Mesenchymal stem cell (in vitro differentiated cells and primary cell): ENCODE data around the gene ACKR2.

Experiments
- DNase-seq: peaks from one replicate; pipeline ENCODE4 v3.0.0-alpha.2; 2013
- H2AFZ ChIP-seq: one replicate; pipeline ENCODE4 v1.6.1; 2013; ENCODE audit warnings: low read depth, mild to moderate bottlenecking, control low read depth, inconsistent platforms, low read length, moderate library complexity
- H2AK5ac ChIP-seq: 2 replicates; pipeline ENCODE4 v1.6.1; 2013; ENCODE audit warnings: low read length, moderate library complexity, mild to moderate bottlenecking, inconsistent platforms; ENCODE audit not compliant: severe bottlenecking
- H2BK120ac ChIP-seq: one replicate; pipeline ENCODE4 v1.6.1; 2013; ENCODE audit warnings: low read depth, mild to moderate bottlenecking, inconsistent platforms, low read length, moderate library complexity
- H2BK12ac ChIP-seq, 2 experiments: one replicate each; pipeline ENCODE4 v1.6.1; 2013; ENCODE audit warnings: inconsistent platforms in 2 of 2, low read length in 2 of 2, mild to moderate bottlenecking in 2 of 2, moderate library complexity in 2 of 2, control low read depth in 1 of 2
- H2BK15ac ChIP-seq: one replicate; pipeline ENCODE4 v1.6.1; 2013; ENCODE audit warnings: mild to moderate bottlenecking, low read depth, inconsistent platforms; ENCODE audit not compliant: poor library complexity, severe bottlenecking
- H2BK5ac ChIP-seq: 2 replicates; pipeline ENCODE4 v1.6.1; 2013; ENCODE audit warnings: low read depth, mild to moderate bottlenecking, low read length, control low read depth, inconsistent platforms; ENCODE audit not compliant: poor library complexity, severe bottlenecking
- H3K14ac ChIP-seq, 2 experiments: one replicate each; pipeline ENCODE4 v1.6.1; 2013; ENCODE audit warnings: inconsistent platforms in 2 of 2, low read length in 2 of 2, control low read depth in 1 of 2, mild to moderate bottlenecking in 1 of 2, moderate library complexity in 1 of 2
- H3K18ac ChIP-seq, 2 experiments: one replicate each; pipeline ENCODE4 v1.6.1; 2013; ENCODE audit warnings: inconsistent platforms in 2 of 2, low read length in 2 of 2, control low read depth in 1 of 2, low read depth in 1 of 2, mild to moderate bottlenecking in 1 of 2
- H3K23ac ChIP-seq, 2 experiments: one replicate each; pipeline ENCODE4 v1.6.1; 2013; ENCODE audit warnings: inconsistent platforms in 2 of 2, low read length in 2 of 2, mild to moderate bottlenecking in 2 of 2, moderate library complexity in 2 of 2, control low read depth in 1 of 2
- H3K27ac ChIP-seq: 2 replicates; pipeline ENCODE4 v1.5.1; 2013; ENCODE audit warnings: mild to moderate bottlenecking, moderate library complexity, low read length, control low read depth, inconsistent platforms; ENCODE audit not compliant: poor library complexity, severe bottlenecking
- H3K27me3 ChIP-seq, 2 experiments: 2 replicates each; pipeline versions ENCODE4 v1.6.1 to v1.7.0; 2013; ENCODE audit warnings: low read length in 2 of 2, mild to moderate bottlenecking in 2 of 2, moderate library complexity in 2 of 2, control low read depth in 1 of 2, inconsistent platforms in 1 of 2; ENCODE audit not compliant: control insufficient read depth in 1 of 2, insufficient read depth in 1 of 2
- H3K36me3 ChIP-seq, 2 experiments: 2 replicates each; pipeline versions ENCODE4 v1.6.1 to v1.7.0; 2013; ENCODE audit warnings: low read length in 2 of 2, control low read depth in 1 of 2, inconsistent platforms in 1 of 2, low read depth in 1 of 2, mild to moderate bottlenecking in 1 of 2; ENCODE audit not compliant: insufficient read depth in 2 of 2, control insufficient read depth in 1 of 2
- H3K4ac ChIP-seq, 2 experiments: one replicate each; pipeline ENCODE4 v1.6.1; 2013; ENCODE audit warnings: inconsistent platforms in 2 of 2, low read length in 2 of 2, mild to moderate bottlenecking in 2 of 2, moderate library complexity in 2 of 2, control low read depth in 1 of 2, low read depth in 1 of 2
- H3K4me1 ChIP-seq: 2 replicates; pipeline ENCODE4 v1.6.1; 2013; ENCODE audit warnings: low read depth, low read length, control low read depth; ENCODE audit not compliant: control insufficient read depth, insufficient read depth
- H3K4me2 ChIP-seq: 2 replicates; pipeline ENCODE4 v1.6.1; 2013; ENCODE audit warnings: low read length, mild to moderate bottlenecking, inconsistent platforms; ENCODE audit not compliant: poor library complexity, severe bottlenecking
- H3K4me3 ChIP-seq, 2 experiments: 2 replicates each; pipeline versions ENCODE4 v1.5.1 to v1.7.0; 2013; ENCODE audit warnings: low read length in 2 of 2, mild to moderate bottlenecking in 2 of 2, control low read depth in 1 of 2, low read depth in 1 of 2; ENCODE audit not compliant: insufficient read depth in 1 of 2
- H3K79me1 ChIP-seq: replicated peaks from 2 replicates; pipeline ENCODE4 v1.6.1; 2013; ENCODE audit warnings: mild to moderate bottlenecking, control low read depth, low read length, inconsistent platforms; ENCODE audit not compliant: poor library complexity, severe bottlenecking
- H3K9ac ChIP-seq: 2 replicates; pipeline ENCODE4 v1.7.0; 2013; ENCODE audit warnings: mild to moderate bottlenecking, low read length, moderate library complexity
- H3K9me3 ChIP-seq: 2 replicates; pipeline ENCODE4 v1.7.0; 2013; ENCODE audit warnings: mild to moderate bottlenecking, low read length; ENCODE audit not compliant: control insufficient read depth
- H4K8ac ChIP-seq: one replicate; pipeline ENCODE4 v1.6.1; 2013; ENCODE audit warnings: inconsistent platforms, mild to moderate bottlenecking, low read length, moderate library complexity
- H4K91ac ChIP-seq: one replicate; pipeline ENCODE4 v1.6.1; 2013; ENCODE audit warnings: mild to moderate bottlenecking, low read length, inconsistent platforms
- WGBS: methylation state at CpG from one replicate; pipeline ENCODE4 v1.1.7; 2013; ENCODE audit warnings: mixed read lengths; 5-methylcytosine and 5-hydroxymethylcytosine counted together

The ACKR2 gene

DNA sequence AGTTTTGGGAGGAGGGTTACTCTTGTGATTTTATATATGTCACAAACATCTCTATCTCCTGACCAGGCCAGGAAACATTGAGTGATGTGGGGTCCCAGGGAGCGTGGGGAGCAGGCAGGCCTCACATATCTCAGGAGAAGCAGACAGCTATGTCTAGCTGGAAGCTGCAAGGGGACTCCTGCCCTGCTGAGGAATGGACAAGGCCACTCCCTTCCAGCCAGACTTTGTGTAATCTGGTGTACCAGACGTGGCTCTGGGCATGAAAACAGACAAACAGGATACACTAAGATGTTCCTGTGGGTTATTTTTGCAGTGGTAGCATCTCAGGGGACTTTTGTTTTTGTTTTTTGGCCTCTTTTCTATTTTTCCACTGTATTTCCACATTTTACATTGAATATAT is 43.2 kb downstream of the ACKR2 start:
- Histone ChIP-seq H2BK15ac (no peak overlapping the region), H2BK120ac (no peak overlapping the region), H3K36me3 (no peaks in the 10 kb centered on the region), H2BK5ac (no peak overlapping the region), H3K23ac (no peak overlapping the region), H3K79me1 (no peaks in the 10 kb centered on the region), H4K91ac (no peak overlapping the region), H3K27ac (no peak overlapping the region), H3K4me2 (no peak overlapping the region), H2AFZ (no peak overlapping the region), H3K9me3 (no peaks in the 10 kb centered on the region), H3K27me3 (peaks cover 14 to 30% of the 10 kb centered on the region in 2 experiments), H3K4ac (no peak overlapping the region), H3K9ac (no peak overlapping the region), H2BK12ac (no peak overlapping the region), H4K8ac (no peak overlapping the region), H3K4me3 (no peak overlapping the region), H2AK5ac (no peak overlapping the region), H3K14ac (no peak overlapping the region), H3K4me1 (no peaks in the 10 kb centered on the region), H3K18ac (no peak overlapping the region)
- DNase-seq: no peak
- WGBS: 70% methylated on average over 1 of the region's 2 CpGs

- H2BK12ac ChIP-seq: no peak overlapping the region
- no peaks in the 10 kb centered on the region for H3K79me1 ChIP-seq
- no peak for DNase-seq
- H2AFZ ChIP-seq: no peak overlapping the region
- no peak overlapping the region for H3K18ac ChIP-seq
- H4K8ac ChIP-seq: no peak overlapping the region
- H3K27me3 ChIP-seq: peaks cover 14 to 30% of the 10 kb centered on the region in 2 experiments
- H3K9ac ChIP-seq: no peak overlapping the region
- no peaks in the 10 kb centered on the region for H3K36me3 ChIP-seq
- H4K91ac ChIP-seq: no peak overlapping the region
- no peak overlapping the region for H3K4ac ChIP-seq
- H3K27ac ChIP-seq: no peak overlapping the region
- no peak overlapping the region for H3K14ac ChIP-seq
- H2BK5ac ChIP-seq: no peak overlapping the region
- no peak overlapping the region for H2BK120ac ChIP-seq
- H3K4me3 ChIP-seq: no peak overlapping the region
- no peaks in the 10 kb centered on the region for H3K4me1 ChIP-seq
- WGBS: 59% methylated on average over 1 of the region's 1 CpG
- H3K4me2 ChIP-seq: no peak overlapping the region
- no peak overlapping the region for H3K23ac ChIP-seq
- H3K9me3 ChIP-seq: no peaks in the 10 kb centered on the region
- no peak overlapping the region for H2BK15ac ChIP-seq
- H2AK5ac ChIP-seq: no peak overlapping the region
These were observed 43.8 kb downstream of the ACKR2 start for GRCh38 chr3:42853056-42853455.

DNA sequence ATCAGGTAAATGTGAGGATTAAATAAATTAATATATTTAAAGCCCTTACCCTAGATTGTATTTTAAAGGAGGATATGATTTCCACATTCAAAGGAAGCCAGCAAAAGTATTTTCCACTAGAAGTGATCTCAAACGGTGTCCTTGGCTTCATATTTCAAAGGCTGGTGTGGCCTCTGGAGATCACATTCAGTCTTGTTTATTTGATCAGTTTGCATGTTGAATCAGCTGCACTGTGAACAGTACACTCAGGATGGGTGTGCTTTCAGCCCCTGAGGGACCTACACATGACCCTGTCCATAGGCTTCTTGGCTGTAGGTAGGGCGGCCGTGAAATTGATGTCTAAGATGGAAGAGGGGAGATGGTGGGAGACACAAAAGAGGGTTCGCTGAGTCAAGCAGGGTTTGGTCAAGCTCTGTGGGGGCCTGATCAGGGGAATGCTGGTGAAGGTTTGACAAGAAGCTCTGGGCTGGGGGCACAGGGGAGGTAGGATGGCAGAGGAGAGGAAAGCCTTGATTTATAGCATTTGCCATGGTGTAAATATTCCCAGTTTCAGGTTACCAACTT is 44.6 kb downstream of the ACKR2 start:
- no peak overlapping the region for H3K4me3 ChIP-seq
- no peaks in the 10 kb centered on the region for H3K4me1 ChIP-seq
- no peak overlapping the region for H3K14ac ChIP-seq
- H4K8ac ChIP-seq: no peak overlapping the region
- no peak overlapping the region for H3K23ac ChIP-seq
- H2BK120ac ChIP-seq: no peak overlapping the region
- no peak overlapping the region for H2AK5ac ChIP-seq
- H3K9ac ChIP-seq: no peak overlapping the region
- no peak overlapping the region for H2BK5ac ChIP-seq
- H3K18ac ChIP-seq: no peak overlapping the region
- H3K27me3 ChIP-seq: peaks cover 14 to 30% of the 10 kb centered on the region in 2 experiments
- H3K36me3 ChIP-seq: no peaks in the 10 kb centered on the region
- no peak overlapping the region for H2BK15ac ChIP-seq
- H3K79me1 ChIP-seq: no peaks in the 10 kb centered on the region
- no peak overlapping the region for H2BK12ac ChIP-seq
- 87% methylated on average over 4 of the region's 4 CpGs for WGBS
- no peak overlapping the region for H3K4ac ChIP-seq
- no peak overlapping the region for H3K4me2 ChIP-seq
- no peak overlapping the region for H4K91ac ChIP-seq
- H3K27ac ChIP-seq: no peak overlapping the region
- no peak for DNase-seq
- no peak overlapping the region for H2AFZ ChIP-seq
- H3K9me3 ChIP-seq: no peaks in the 10 kb centered on the region

DNA sequence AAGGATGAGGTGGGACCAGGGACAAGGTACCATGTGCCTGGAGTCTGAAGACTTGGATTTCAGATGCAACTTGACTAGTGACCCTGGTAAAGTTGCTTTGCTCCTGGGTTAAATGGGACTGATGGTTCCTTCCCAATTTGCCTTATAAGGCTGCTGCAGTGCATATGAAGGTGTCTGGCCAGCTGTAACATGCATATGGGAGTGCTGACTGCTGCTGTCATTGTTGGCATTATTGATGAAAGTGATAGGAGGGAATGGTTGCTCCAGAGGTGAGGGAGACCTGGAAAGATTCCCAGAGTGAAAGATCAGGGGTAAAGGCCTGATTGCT is 45.9 kb downstream of the ACKR2 start:
- no peaks in the 10 kb centered on the region for H3K9me3 ChIP-seq
- H3K79me1 ChIP-seq: no peaks in the 10 kb centered on the region
- no peak overlapping the region for H3K4me3 ChIP-seq
- H4K91ac ChIP-seq: no peak overlapping the region
- H2AK5ac ChIP-seq: no peak overlapping the region
- H3K27me3 ChIP-seq: peaks cover 10 to 29% of the 10 kb centered on the region in 2 experiments
- no peak overlapping the region for H2BK120ac ChIP-seq
- H2BK15ac ChIP-seq: no peak overlapping the region
- H3K4ac ChIP-seq: no peak overlapping the region
- DNase-seq: no peak
- H2AFZ ChIP-seq: no peak overlapping the region
- no peak overlapping the region for H4K8ac ChIP-seq
- H3K9ac ChIP-seq: no peak overlapping the region
- no peak overlapping the region for H3K18ac ChIP-seq
- no peak overlapping the region for H3K14ac ChIP-seq
- no peak overlapping the region for H3K23ac ChIP-seq
- no peak overlapping the region for H3K27ac ChIP-seq
- H3K36me3 ChIP-seq: no peaks in the 10 kb centered on the region
- H3K4me1 ChIP-seq: no peaks in the 10 kb centered on the region
- no peak overlapping the region for H2BK5ac ChIP-seq
- no peak overlapping the region for H2BK12ac ChIP-seq
- no peak overlapping the region for H3K4me2 ChIP-seq
